NCI-H187 treated with DMSO at 0.1 percent for 48 hours (cell line): Measurements from ENCODE around the gene KCNH2.

Experiments used
- DNase-seq: peaks from one replicate; lab custom pipeline; 2025; lab: John Stamatoyannopoulos, UW

The KCNH2 gene

GRCh38 chr7:150974468-150975391, 3.4 kb downstream of the KCNH2 start:
- DNase-seq: no peak

GRCh38 chr7:150973571-150974451, 4.3 kb downstream of the KCNH2 start:
- DNase-seq: peak; percentile 73

- DNase-seq: no peak
These were observed 5.4 kb downstream of the KCNH2 start for GRCh38 chr7:150972741-150973140.

- no peak for DNase-seq
These were observed 6.1 kb downstream of the KCNH2 start for GRCh38 chr7:150972023-150972468.

- DNase-seq: no peak
These were observed 6.7 kb downstream of the KCNH2 start for GRCh38 chr7:150971242-150972022.

- no peak for DNase-seq
These were observed 7.7 kb downstream of the KCNH2 start for GRCh38 chr7:150970424-150970823.

GRCh38 chr7:150969475-150969874, 8.6 kb downstream of the KCNH2 start:
- DNase-seq: no peak

- DNase-seq: no peak
These were observed 9.3 kb downstream of the KCNH2 start for GRCh38 chr7:150968734-150969372.

GRCh38 chr7:150968056-150968733, 9.9 kb downstream of the KCNH2 start:
- DNase-seq: no peak

GRCh38 chr7:150967349-150967748, 10.8 kb downstream of the KCNH2 start:
- no peak for DNase-seq

- DNase-seq: no peak
These were observed 12.1 kb downstream of the KCNH2 start for GRCh38 chr7:150966002-150966401.

- no peak for DNase-seq
These were observed 12.8 kb downstream of the KCNH2 start for GRCh38 chr7:150965273-150965830.

- DNase-seq: no peak
These were observed 13.5 kb downstream of the KCNH2 start for GRCh38 chr7:150964593-150965111.

GRCh38 chr7:150963707-150964559, 14.2 kb downstream of the KCNH2 start:
- DNase-seq: no peak

- DNase-seq: no peak
These were observed 15.3 kb downstream of the KCNH2 start for GRCh38 chr7:150962553-150963399.

- no peak for DNase-seq
These were observed 15.9 kb downstream of the KCNH2 start for GRCh38 chr7:150962290-150962552.

- DNase-seq: no peak
These were observed 16.4 kb downstream of the KCNH2 start for GRCh38 chr7:150961510-150962289.
